ENCODE data around the gene POLRMT. TPM values are rescaled to one million over a fixed set of nuclear protein-coding genes. Genes with fewer than 3 reads are reported as not detected.

POLRMT gene
- total and polyA plus RNA-seq, 5 donors: 36.1 to 46.4 (median 44.8) TPM

GRCh38 chr19:652467-653389 is 19.4 kb upstream of the POLRMT start:
- WGBS: 94% methylated on average over 54 of the region's 54 CpGs

GRCh38 chr19:651991-652390 is 18.7 kb upstream of the POLRMT start:
- Histone ChIP-seq H3K4me3 (ENCODE audit: low read length) (no peak overlapping the region), H3K27ac (ENCODE audit: low read length) (no peak overlapping the region)
- intact Hi-C loops (cut with DNase I): no loop called here

More at GRCh38 chr19:652467-653389, 19.4 kb upstream of the POLRMT start:
- ATAC-seq (no peak), DNase-seq (no peak)
- no peaks in the 10 kb centered on the region for H3K9me3 ChIP-seq (ENCODE audit: control insufficient read depth, low read length)
- no peak overlapping the region for H3K27ac ChIP-seq (ENCODE audit: low read length)
- intact Hi-C loops (cut with DNase I): no loop called here
- no peaks in the 10 kb centered on the region for H3K27me3 ChIP-seq (ENCODE audit: control insufficient read depth, insufficient read depth)
- no peak overlapping the region for H3K4me3 ChIP-seq (ENCODE audit: low read length)
- H3K4me1 ChIP-seq (ENCODE audit: control insufficient read depth, insufficient read depth, low read length): no peaks in the 10 kb centered on the region

GRCh38 chr19:651114-651818 is 17.9 kb upstream of the POLRMT start:
- DNase-seq (peak in 1 of 3 donors; percentile 58), ATAC-seq (no peak)
- Histone ChIP-seq H3K27ac (ENCODE audit: low read length) (no peak overlapping the region), H3K4me1 (ENCODE audit: control insufficient read depth, insufficient read depth, low read length) (no peaks in the 10 kb centered on the region), H3K4me3 (ENCODE audit: low read length) (no peak overlapping the region), H3K9me3 (ENCODE audit: control insufficient read depth, low read length) (no peaks in the 10 kb centered on the region), H3K27me3 (ENCODE audit: control insufficient read depth, insufficient read depth) (no peaks in the 10 kb centered on the region)
- 94% methylated on average over 58 of the region's 58 CpGs for WGBS
- intact Hi-C loops (cut with DNase I): no loop called here

More at GRCh38 chr19:651991-652390, 18.7 kb upstream of the POLRMT start:
- no peaks in the 10 kb centered on the region for H3K27me3 ChIP-seq (ENCODE audit: control insufficient read depth, insufficient read depth)
- 88% methylated on average over 24 of the region's 24 CpGs for WGBS
- no peak for DNase-seq
- H3K9me3 ChIP-seq (ENCODE audit: control insufficient read depth, low read length): no peaks in the 10 kb centered on the region
- H3K4me1 ChIP-seq (ENCODE audit: control insufficient read depth, insufficient read depth, low read length): no peaks in the 10 kb centered on the region
- no peak for ATAC-seq

- intact Hi-C loops (cut with DNase I): no loop called here
These were observed 16.8 kb upstream of the POLRMT start for GRCh38 chr19:650121-650520.

GRCh38 chr19:648904-649801 is 15.8 kb upstream of the POLRMT start:
- no peaks in the 10 kb centered on the region for H3K4me1 ChIP-seq (ENCODE audit: control insufficient read depth, insufficient read depth, low read length)
- no peaks in the 10 kb centered on the region for H3K27me3 ChIP-seq (ENCODE audit: control insufficient read depth, insufficient read depth)
- DNase-seq (peak in 2 of 3 donors; percentile 49 to 64), ATAC-seq (no peak)
- no peak overlapping the region for H3K27ac ChIP-seq (ENCODE audit: low read length)
- intact Hi-C loops (cut with DNase I): no loop called here
- H3K9me3 ChIP-seq (ENCODE audit: control insufficient read depth, low read length): no peaks in the 10 kb centered on the region
- H3K4me3 ChIP-seq (ENCODE audit: low read length): no peak overlapping the region
- WGBS: 91% methylated on average over 53 of the region's 53 CpGs

More at GRCh38 chr19:650121-650520, 16.8 kb upstream of the POLRMT start:
- H3K27me3 ChIP-seq (ENCODE audit: control insufficient read depth, insufficient read depth): no peaks in the 10 kb centered on the region
- H3K4me3 ChIP-seq (ENCODE audit: low read length): no peak overlapping the region
- no peak overlapping the region for H3K27ac ChIP-seq (ENCODE audit: low read length)
- 87% methylated on average over 11 of the region's 11 CpGs for WGBS
- DNase-seq: peak in 1 of 3 donors; percentile 50
- ATAC-seq: no peak
- no peaks in the 10 kb centered on the region for H3K9me3 ChIP-seq (ENCODE audit: control insufficient read depth, low read length)
- H3K4me1 ChIP-seq (ENCODE audit: control insufficient read depth, insufficient read depth, low read length): no peaks in the 10 kb centered on the region

- 92% methylated on average over 29 of the region's 29 CpGs for WGBS
- H3K27me3 ChIP-seq (ENCODE audit: control insufficient read depth, insufficient read depth): no peaks in the 10 kb centered on the region
- DNase-seq (peak in 1 of 3 donors; percentile 53), ATAC-seq (no peak)
- intact Hi-C loops (cut with DNase I): no loop called here
- H3K27ac ChIP-seq (ENCODE audit: low read length): no peak overlapping the region
- no peak overlapping the region for H3K4me3 ChIP-seq (ENCODE audit: low read length)
- no peaks in the 10 kb centered on the region for H3K9me3 ChIP-seq (ENCODE audit: control insufficient read depth, low read length)
- no peaks in the 10 kb centered on the region for H3K4me1 ChIP-seq (ENCODE audit: control insufficient read depth, insufficient read depth, low read length)
These were observed 15.0 kb upstream of the POLRMT start for GRCh38 chr19:648305-648704.

- intact Hi-C loops (cut with DNase I): no loop called here
- Histone ChIP-seq H3K4me1 (ENCODE audit: control insufficient read depth, insufficient read depth, low read length) (no peaks in the 10 kb centered on the region), H3K4me3 (ENCODE audit: low read length) (no peak overlapping the region), H3K27me3 (ENCODE audit: control insufficient read depth, insufficient read depth) (no peaks in the 10 kb centered on the region), H3K27ac (ENCODE audit: low read length) (no peak overlapping the region), H3K9me3 (ENCODE audit: control insufficient read depth, low read length) (no peaks in the 10 kb centered on the region)
- 93% methylated on average over 52 of the region's 52 CpGs for WGBS
- DNase-seq: peak in 1 of 3 donors; percentile 57
- no peak for ATAC-seq
These were observed 14.4 kb upstream of the POLRMT start for GRCh38 chr19:647566-648284.

GRCh38 chr19:646779-647565 is 13.6 kb upstream of the POLRMT start:
- DNase-seq: peak in 1 of 3 donors; percentile 59
- ATAC-seq: no peak
- H3K27me3 ChIP-seq (ENCODE audit: control insufficient read depth, insufficient read depth): no peaks in the 10 kb centered on the region
- no peaks in the 10 kb centered on the region for H3K4me1 ChIP-seq (ENCODE audit: control insufficient read depth, insufficient read depth, low read length)
- no peak overlapping the region for H3K27ac ChIP-seq (ENCODE audit: low read length)
- H3K4me3 ChIP-seq (ENCODE audit: low read length): no peak overlapping the region
- 93% methylated on average over 48 of the region's 48 CpGs for WGBS
- intact Hi-C loops (cut with DNase I): no loop called here
- H3K9me3 ChIP-seq (ENCODE audit: control insufficient read depth, low read length): no peaks in the 10 kb centered on the region

- DNase-seq (peak in 1 of 3 donors; percentile 58), ATAC-seq (peak in 1 of 2 donors; percentile 4)
- H3K9me3 ChIP-seq (ENCODE audit: control insufficient read depth, low read length): no peaks in the 10 kb centered on the region
- H3K4me1 ChIP-seq (ENCODE audit: control insufficient read depth, insufficient read depth, low read length): no peaks in the 10 kb centered on the region
- intact Hi-C loops (cut with DNase I): no loop called here
- H3K27me3 ChIP-seq (ENCODE audit: control insufficient read depth, insufficient read depth): no peaks in the 10 kb centered on the region
- WGBS: 93% methylated on average over 62 of the region's 62 CpGs
- H3K27ac ChIP-seq (ENCODE audit: low read length): no peak overlapping the region
- no peak overlapping the region for H3K4me3 ChIP-seq (ENCODE audit: low read length)
These were observed 12.8 kb upstream of the POLRMT start for GRCh38 chr19:645912-646778.
